ENCODE results near the gene HORMAD1.

GRCh38 chr1:150660584-150660983 is 60.1 kb downstream of the HORMAD1 start:
- TF ChIP-seq, protein P1, sequence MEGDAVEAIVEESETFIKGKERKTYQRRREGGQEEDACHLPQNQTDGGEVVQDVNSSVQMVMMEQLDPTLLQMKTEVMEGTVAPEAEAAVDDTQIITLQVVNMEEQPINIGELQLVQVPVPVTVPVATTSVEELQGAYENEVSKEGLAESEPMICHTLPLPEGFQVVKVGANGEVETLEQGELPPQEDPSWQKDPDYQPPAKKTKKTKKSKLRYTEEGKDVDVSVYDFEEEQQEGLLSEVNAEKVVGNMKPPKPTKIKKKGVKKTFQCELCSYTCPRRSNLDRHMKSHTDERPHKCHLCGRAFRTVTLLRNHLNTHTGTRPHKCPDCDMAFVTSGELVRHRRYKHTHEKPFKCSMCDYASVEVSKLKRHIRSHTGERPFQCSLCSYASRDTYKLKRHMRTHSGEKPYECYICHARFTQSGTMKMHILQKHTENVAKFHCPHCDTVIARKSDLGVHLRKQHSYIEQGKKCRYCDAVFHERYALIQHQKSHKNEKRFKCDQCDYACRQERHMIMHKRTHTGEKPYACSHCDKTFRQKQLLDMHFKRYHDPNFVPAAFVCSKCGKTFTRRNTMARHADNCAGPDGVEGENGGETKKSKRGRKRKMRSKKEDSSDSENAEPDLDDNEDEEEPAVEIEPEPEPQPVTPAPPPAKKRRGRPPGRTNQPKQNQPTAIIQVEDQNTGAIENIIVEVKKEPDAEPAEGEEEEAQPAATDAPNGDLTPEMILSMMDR (IDR thresholded peaks at IDR 0.05; ENCODE audit: extremely low read depth in 1 of 2, insufficient read depth in 1 of 2, low read depth in 1 of 2, low read length in 2 of 2), result no peak
- no peak for TF ChIP-seq MAX (IDR thresholded peaks at IDR 0.05; ENCODE audit: insufficient read depth, insufficient read length)
- TF ChIP-seq POLR2A (IDR thresholded peaks at IDR 0.05; ENCODE audit: low read depth, low read length), result no peak
- no peak for TF ChIP-seq MYC (IDR thresholded peaks at IDR 0.05; ENCODE audit: low read depth, low read length)
- TF ChIP-seq JUN (IDR thresholded peaks at IDR 0.05; ENCODE audit: borderline replicate concordance, insufficient read depth, insufficient read length, low read depth), result no peak
- no peak for TF ChIP-seq FOS (IDR thresholded peaks at IDR 0.05; ENCODE audit: borderline replicate concordance, insufficient read depth, low read length)
- TF ChIP-seq POLR2AphosphoS5 (IDR thresholded peaks at IDR 0.05; ENCODE audit: insufficient read depth, low read depth, low read length), result no peak
- TF ChIP-seq EZH2 (IDR thresholded peaks at IDR 0.05; ENCODE audit: borderline replicate concordance, low read depth, low read length, severe bottlenecking), result no peak

All from endothelial cell of umbilical vein (primary cell).